Subcutaneous abdominal adipose tissue (tissue), 5 donors: ENCODE data around the gene GATA2.

Experiments used
- H3K27ac ChIP-seq: one replicate; pipeline ENCODE4 v1.7.0; 2013; ENCODE audit warnings: low read depth, mild to moderate bottlenecking, inconsistent platforms, low read length, moderate library complexity
- H3K27me3 ChIP-seq, 5 donors: one replicate each; pipeline ENCODE4 v1.7.0; 2013; ENCODE audit warnings: low read length in 5 of 5, inconsistent platforms in 1 of 5; ENCODE audit not compliant: control insufficient read depth in 5 of 5, insufficient read depth in 4 of 5
- H3K36me3 ChIP-seq, 5 donors: one replicate each; pipeline ENCODE4 v1.7.0; 2013; ENCODE audit warnings: low read length in 5 of 5; ENCODE audit not compliant: control insufficient read depth in 5 of 5, insufficient read depth in 5 of 5
- H3K4me1 ChIP-seq, 5 donors: one replicate each; pipeline ENCODE4 v1.7.0; 2013; ENCODE audit warnings: low read length in 5 of 5, mild to moderate bottlenecking in 3 of 5, moderate library complexity in 1 of 5; ENCODE audit not compliant: control insufficient read depth in 5 of 5, insufficient read depth in 5 of 5
- H3K4me3 ChIP-seq, 5 donors: one replicate each; pipeline ENCODE4 v1.7.0; 2013; ENCODE audit warnings: low read length in 5 of 5, low read depth in 1 of 5
- H3K9ac ChIP-seq, 5 donors: one replicate each; pipeline ENCODE4 v1.7.0; 2013; ENCODE audit warnings: low read length in 5 of 5, mild to moderate bottlenecking in 4 of 5, moderate library complexity in 3 of 5
- H3K9me3 ChIP-seq, 5 donors: one replicate each; pipeline ENCODE4 v1.7.0; 2013; ENCODE audit warnings: low read length in 5 of 5; ENCODE audit not compliant: control insufficient read depth in 5 of 5
- donor health status: healthy.
- donor health status: healthy.
- donor health status: healthy.
- donor health status: healthy.
- donor health status: healthy.

GATA2 gene

DNA sequence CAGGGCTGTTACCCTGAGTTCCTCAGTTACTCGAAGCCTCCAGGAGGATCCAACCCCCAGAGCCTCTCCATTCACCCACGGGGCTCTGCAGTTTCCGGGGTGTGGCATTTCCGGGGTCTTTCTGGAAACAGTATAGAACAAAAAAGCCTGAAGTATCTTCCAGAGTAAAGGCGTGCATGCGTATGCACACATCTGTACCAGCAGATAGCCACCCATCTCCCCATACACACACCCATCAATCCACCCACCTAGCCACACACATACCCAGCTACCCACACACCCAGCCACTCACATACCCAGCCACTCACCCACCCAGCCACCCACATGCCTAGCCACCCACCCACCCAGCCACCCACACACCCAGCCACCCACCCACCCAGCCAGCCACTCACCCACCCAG, 23.4 kb downstream of the GATA2 start:
- Histone ChIP-seq H3K4me3 (no peak overlapping the region), H3K4me1 (peaks cover 0 to 1% (median 0%) of the 10 kb centered on the region in 5 donors), H3K9ac (no peak overlapping the region), H3K27me3 (peaks cover 18 to 46% (median 40%) of the 10 kb centered on the region in 5 donors), H3K36me3 (no peaks in the 10 kb centered on the region), H3K27ac (no peak overlapping the region), H3K9me3 (peaks cover 0 to 7% (median 0%) of the 10 kb centered on the region in 5 donors)

DNA sequence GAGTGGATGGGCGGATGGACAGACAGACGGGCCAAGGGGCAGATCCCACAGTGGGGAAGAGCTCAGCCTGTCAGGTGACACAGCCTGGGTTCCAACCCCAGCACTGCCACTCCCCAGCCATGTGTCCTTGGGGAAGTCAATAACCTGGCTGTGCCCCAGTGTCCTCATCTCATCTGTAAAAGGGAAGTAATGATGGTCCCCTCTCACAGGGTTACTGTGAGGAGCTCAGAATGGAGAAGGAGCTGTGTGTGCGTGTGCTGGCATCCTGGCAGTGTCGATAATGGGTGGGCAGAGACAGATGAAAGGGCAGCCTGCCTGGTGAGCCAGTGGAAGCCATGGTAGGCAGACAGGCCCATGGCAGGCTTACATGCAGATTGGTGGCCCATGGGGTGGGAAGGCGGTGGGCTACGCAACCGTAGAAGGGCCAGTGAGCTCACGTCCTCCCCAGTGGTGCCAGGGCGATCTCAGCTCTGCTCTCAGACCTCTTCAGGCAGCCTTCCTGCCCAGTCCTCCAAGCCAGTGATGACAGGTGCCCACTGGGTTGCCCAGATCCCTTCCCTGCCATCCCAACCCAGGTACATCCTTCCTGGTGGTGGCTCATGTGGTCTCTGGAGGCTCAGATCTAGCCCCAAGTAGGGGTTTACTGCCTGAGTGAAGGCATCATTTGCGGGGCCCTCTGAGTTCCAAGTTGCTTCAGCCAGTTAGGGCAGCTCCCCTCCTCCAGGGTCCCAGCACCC, 24.0 kb downstream of the GATA2 start:
- peaks cover 18 to 43% (median 40%) of the 10 kb centered on the region in 5 donors for H3K27me3 ChIP-seq
- no peak overlapping the region for H3K27ac ChIP-seq
- H3K4me3 ChIP-seq = no peak overlapping the region
- no peak overlapping the region for H3K9ac ChIP-seq
- no peaks in the 10 kb centered on the region for H3K36me3 ChIP-seq
- peaks cover 0 to 7% (median 0%) of the 10 kb centered on the region in 5 donors for H3K9me3 ChIP-seq
- peaks cover 0 to 1% (median 0%) of the 10 kb centered on the region in 5 donors for H3K4me1 ChIP-seq

DNA sequence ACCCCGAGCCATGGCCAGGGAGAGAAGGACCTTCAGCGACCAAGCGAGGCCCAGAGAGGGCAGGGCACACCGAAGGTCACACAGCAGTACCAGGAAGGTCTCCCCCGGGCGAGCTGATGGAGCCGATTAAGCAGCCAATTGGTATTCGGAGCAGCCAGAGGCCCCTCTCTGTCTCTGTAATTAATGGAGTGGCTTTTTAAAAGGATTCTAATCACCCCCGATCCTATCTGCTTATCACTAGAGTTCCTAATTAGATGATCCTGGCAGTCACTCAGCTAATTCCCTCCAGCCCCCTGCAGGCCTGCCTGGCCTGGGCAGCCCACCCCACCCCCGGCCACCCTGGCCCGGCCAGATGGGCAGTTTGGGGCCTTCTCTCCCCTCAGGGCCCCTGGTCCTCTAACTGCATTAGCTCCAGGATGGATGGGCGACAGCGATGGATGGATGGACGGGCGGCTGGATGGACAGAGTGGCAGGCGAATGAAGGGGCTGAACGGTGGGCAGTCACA, 24.7 kb downstream of the GATA2 start:
- no peak overlapping the region for H3K4me3 ChIP-seq
- H3K9ac ChIP-seq = no peak overlapping the region
- H3K27ac ChIP-seq = no peak overlapping the region
- peaks cover 14 to 43% (median 39%) of the 10 kb centered on the region in 5 donors for H3K27me3 ChIP-seq
- H3K4me1 ChIP-seq = peaks cover 0 to 1% (median 0%) of the 10 kb centered on the region in 5 donors
- H3K36me3 ChIP-seq = no peaks in the 10 kb centered on the region
- H3K9me3 ChIP-seq = peaks cover 0 to 7% (median 0%) of the 10 kb centered on the region in 5 donors

DNA sequence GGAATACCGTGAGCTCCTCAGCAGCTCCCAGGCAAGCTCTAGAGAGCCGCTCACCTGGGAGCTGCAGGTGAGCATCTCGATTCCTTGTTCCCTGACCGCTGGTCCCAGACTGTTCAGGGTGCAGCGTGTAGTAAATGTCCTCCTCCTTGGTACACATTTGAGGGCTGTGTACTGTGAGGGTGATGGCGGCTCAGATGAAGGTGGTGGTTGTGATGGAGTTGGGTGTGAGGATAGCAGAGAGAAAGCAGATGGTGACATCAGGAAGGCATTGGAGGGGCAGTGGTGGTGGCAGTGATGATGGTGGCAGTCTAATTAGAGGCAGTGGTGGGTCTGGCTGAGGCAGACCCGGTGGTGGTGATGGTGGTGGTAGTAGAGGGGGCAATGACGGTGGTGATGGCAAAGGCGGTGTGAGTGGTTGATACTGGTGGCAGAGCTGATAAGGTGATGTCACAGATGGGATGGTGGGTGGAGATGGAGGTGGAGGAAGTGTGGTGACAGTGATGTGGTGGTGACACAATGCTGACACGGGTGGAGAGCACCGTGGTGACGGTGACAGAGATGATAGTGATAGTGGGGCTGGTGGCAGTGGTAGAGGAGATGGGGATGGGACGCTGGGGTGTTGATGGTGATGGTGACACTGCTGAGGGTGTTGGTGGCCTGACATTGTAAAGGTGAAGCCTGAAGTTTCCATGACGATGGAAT, 26.0 kb downstream of the GATA2 start, which contains the start of gene DNAJB8:
TSS of gene DNAJB8 (minus strand) at position 51 of the 702 bp plus-strand sequence. CDS start 3,645 bp downstream, outside the sequence.
- H3K4me1 ChIP-seq = peaks cover 0 to 1% (median 0%) of the 10 kb centered on the region in 5 donors
- H3K4me3 ChIP-seq = no peak within 1 kb of the TSS
- peaks cover 14 to 31% (median 30%) of the 10 kb centered on the region in 5 donors for H3K27me3 ChIP-seq
- H3K36me3 ChIP-seq = no peaks in the 10 kb centered on the region
- no peak within 1 kb of the TSS for H3K9ac ChIP-seq
- H3K27ac ChIP-seq = no peak within 1 kb of the TSS
- H3K9me3 ChIP-seq = peaks cover 0 to 5% (median 0%) of the 10 kb centered on the region in 5 donors

DNA sequence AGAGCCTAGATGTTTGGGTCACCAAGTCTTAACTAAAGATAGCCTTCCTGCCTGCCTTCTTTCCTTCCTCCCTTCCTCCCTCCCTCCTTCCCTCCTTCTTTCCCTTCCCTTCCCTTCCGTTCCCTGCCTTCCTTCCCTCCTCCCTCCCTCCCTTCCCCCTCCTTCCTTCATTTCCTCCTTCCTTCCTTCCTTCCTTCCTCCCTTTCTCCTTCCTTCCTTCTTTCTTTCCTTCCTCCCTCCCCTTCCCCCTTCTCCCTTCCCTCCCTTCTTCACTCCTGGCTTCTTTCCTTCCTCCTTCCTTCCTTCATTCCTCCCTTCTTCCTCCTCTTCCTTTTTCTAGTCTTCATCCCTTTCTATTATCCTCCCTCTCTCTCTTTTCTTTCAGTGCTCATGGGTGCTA, 28.3 kb downstream of the GATA2 start:
- no peak overlapping the region for H3K9ac ChIP-seq
- no peak overlapping the region for H3K27ac ChIP-seq
- H3K4me1 ChIP-seq = peaks cover 0 to 1% (median 0%) of the 10 kb centered on the region in 5 donors
- no peaks in the 10 kb centered on the region for H3K36me3 ChIP-seq
- no peak overlapping the region for H3K4me3 ChIP-seq
- H3K9me3 ChIP-seq = no peaks in the 10 kb centered on the region
- H3K27me3 ChIP-seq = peaks cover 14 to 26% (median 16%) of the 10 kb centered on the region in 5 donors

DNA sequence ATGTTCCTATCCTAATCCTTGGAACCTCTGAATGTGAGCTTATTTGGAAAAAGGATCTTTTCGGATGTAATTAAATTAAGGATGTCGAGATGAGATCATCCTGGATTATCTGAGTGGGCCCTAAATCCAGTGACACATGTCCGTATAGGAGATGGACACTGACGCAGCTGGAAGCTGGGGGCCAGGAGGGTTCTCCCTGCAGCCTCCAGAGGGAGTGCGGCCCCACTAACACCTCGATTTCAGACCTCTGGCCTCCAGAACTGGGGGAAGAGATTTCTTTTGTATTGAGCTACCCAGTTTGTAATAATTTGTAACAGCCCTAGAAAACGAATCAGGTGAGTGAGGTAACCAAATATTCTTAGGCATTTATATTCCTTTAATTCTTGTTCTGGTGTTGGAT, 28.8 kb downstream of the GATA2 start:
- Histone ChIP-seq H3K27ac (no peak overlapping the region), H3K9me3 (no peaks in the 10 kb centered on the region), H3K4me3 (no peak overlapping the region), H3K9ac (no peak overlapping the region), H3K4me1 (peaks cover 0 to 1% (median 0%) of the 10 kb centered on the region in 5 donors), H3K27me3 (peaks cover 14 to 24% (median 19%) of the 10 kb centered on the region in 5 donors), H3K36me3 (no peaks in the 10 kb centered on the region)

DNA sequence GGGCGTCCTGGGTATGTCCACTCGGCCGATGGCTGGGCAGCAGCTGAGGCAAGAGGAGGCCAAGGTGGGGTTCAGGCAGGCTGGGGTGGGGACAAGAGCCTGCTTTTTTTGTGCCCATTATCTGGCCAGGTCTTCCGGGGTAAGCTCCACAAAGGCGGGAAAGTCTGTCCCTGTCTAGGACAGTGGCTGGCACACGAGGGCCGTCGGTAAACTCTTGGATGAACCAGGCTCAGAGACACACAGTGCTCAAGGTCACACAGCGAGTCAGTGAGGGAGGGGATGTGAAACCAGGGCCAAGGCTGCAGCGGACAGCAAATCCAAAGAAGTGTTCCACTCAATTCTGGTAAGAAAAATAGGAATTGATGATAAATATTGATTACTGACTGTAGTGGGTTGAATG, 29.2 kb downstream of the GATA2 start:
- Histone ChIP-seq H3K27me3 (peaks cover 10 to 23% (median 15%) of the 10 kb centered on the region in 5 donors), H3K9ac (no peak overlapping the region), H3K4me1 (no peaks in the 10 kb centered on the region), H3K9me3 (no peaks in the 10 kb centered on the region), H3K36me3 (no peaks in the 10 kb centered on the region), H3K27ac (no peak overlapping the region), H3K4me3 (no peak overlapping the region)

DNA sequence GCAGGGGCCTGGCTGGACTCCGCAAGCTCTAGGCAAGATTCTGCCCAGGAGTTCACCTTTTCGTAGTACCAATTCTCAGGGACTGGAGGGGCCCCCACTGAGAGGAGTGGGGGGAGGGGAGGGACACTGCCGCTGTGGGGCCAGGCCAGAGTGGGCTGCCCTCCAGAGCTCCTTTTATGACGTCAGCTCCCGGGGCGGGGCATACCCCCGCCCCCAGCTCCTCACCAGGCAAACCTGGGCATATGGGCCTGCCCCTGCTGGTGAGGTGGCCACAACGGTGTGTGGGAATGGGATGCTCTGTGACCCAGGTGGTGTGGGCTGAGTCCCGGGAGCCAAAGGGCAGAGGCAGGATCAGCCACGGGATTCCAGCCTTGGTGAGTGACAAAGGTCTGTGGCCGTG, 29.6 kb downstream of the GATA2 start:
- Histone ChIP-seq H3K9me3 (no peaks in the 10 kb centered on the region), H3K4me3 (no peak overlapping the region), H3K27ac (no peak overlapping the region), H3K4me1 (no peaks in the 10 kb centered on the region), H3K9ac (no peak overlapping the region), H3K36me3 (no peaks in the 10 kb centered on the region), H3K27me3 (peaks cover 9 to 24% (median 15%) of the 10 kb centered on the region in 5 donors)

DNA sequence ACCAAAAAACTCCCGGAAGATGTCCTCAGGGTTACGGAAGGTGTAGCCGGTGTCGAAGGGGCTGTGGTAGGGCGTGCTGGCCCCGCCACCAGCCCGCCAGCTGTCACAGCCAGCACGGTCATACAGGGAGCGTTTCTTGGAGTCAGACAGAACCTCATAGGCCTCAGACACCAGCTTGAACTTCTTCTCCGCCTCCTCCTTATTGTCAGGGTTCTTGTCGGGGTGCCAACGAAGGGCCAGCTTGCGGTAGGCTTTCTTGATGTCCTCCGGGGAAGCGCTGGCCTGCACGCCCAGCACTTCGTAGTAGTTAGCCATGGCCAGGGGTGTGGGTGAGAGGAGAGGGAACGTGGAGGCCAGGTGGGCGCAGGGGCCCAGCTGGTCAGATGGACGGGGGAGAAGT, 30.1 kb downstream of the GATA2 start:
- Histone ChIP-seq H3K27ac (no peak overlapping the region), H3K4me3 (no peak overlapping the region), H3K27me3 (peaks cover 9 to 25% (median 12%) of the 10 kb centered on the region in 5 donors), H3K36me3 (no peaks in the 10 kb centered on the region), H3K4me1 (no peaks in the 10 kb centered on the region), H3K9ac (no peak overlapping the region), H3K9me3 (no peaks in the 10 kb centered on the region)
